ENCODE data around the gene MAPK8IP1.

Gene MAPK8IP1

GRCh38 chr11:45917623-45918330 is 32.3 kb downstream of the MAPK8IP1 start, which contains the start of gene PEX16 (continued):
- TF ChIP-seq ZNF692 (tag by site-specific recombination; IDR thresholded peaks at IDR 0.05) (no peak), ZNF391 (tag by site-specific recombination; IDR thresholded peaks at IDR 0.05; ENCODE audit: borderline replicate concordance, low read depth) (no peak), YY2 (tag by site-specific recombination; IDR thresholded peaks at IDR 0.05) (no peak), ZNF639 (tag by site-specific recombination; IDR thresholded peaks at IDR 0.05) (no peak), ZNF645 (tag by site-specific recombination; IDR thresholded peaks at IDR 0.05) (no peak), BCL6B (tag by site-specific recombination; IDR thresholded peaks at IDR 0.05) (no peak), ZSCAN5A (tag by site-specific recombination; IDR thresholded peaks at IDR 0.05) (no peak), PATZ1 (tag by site-specific recombination; IDR thresholded peaks at IDR 0.05) (peak; percentile 38; the same call in 1 of the 2 replicates), YY1 (tag by site-specific recombination; IDR thresholded peaks at IDR 0.05) (no peak), ZNF404 (tag by site-specific recombination; IDR thresholded peaks at IDR 0.05) (no peak), ZNF37A (tag by site-specific recombination; IDR thresholded peaks at IDR 0.05) (no peak), ZNF747 (tag by site-specific recombination; IDR thresholded peaks at IDR 0.05) (no peak), ZNF266 (tag by site-specific recombination; IDR thresholded peaks at IDR 0.05; ENCODE audit: low read depth) (no peak), ZNF529 (tag by site-specific recombination; IDR thresholded peaks at IDR 0.05; ENCODE audit: insufficient replicate concordance) (no peak), ZNF133 (tag by site-specific recombination; IDR thresholded peaks at IDR 0.05) (no peak), ZNF366 (tag by site-specific recombination; conservative IDR thresholded peaks at IDR 0.05) (no peak), BCL11B (tag by site-specific recombination; IDR thresholded peaks at IDR 0.05; ENCODE audit: low read depth) (peak; percentile 50; the same call in 1 of the 2 replicates), CTCF (tag by site-specific recombination; IDR thresholded peaks at IDR 0.05) (no peak), ZNF449 (tag by site-specific recombination; IDR thresholded peaks at IDR 0.05) (no peak), ZNF335 (tag by site-specific recombination; conservative IDR thresholded peaks at IDR 0.05) (peak; percentile 46), ZBTB49 (tag by site-specific recombination; IDR thresholded peaks at IDR 0.05; ENCODE audit: low read depth) (no peak), ZNF23 (tag by site-specific recombination; IDR thresholded peaks at IDR 0.05; ENCODE audit: borderline replicate concordance) (no peak), ZNF48 (tag by site-specific recombination; IDR thresholded peaks at IDR 0.05) (no peak)

Measured in HEK293 (cell line).